ENCODE measurements around the gene EID3.

EID3 gene

GRCh38 chr12:104339663-104340062 lies 36.1 kb downstream of the EID3 start:
- no peak overlapping the region for H3K4me3 ChIP-seq (ENCODE audit: control insufficient read depth, low read depth, low read length)
- peak; percentile 17 for TF ChIP-seq CTCF (conservative IDR thresholded peaks at IDR 0.05; ENCODE audit: control insufficient read depth, insufficient read depth, low read depth, low read length)
- DNase-seq (ENCODE audit: low read depth), result peak; percentile 56

GRCh38 chr12:104340177-104340576 lies 36.6 kb downstream of the EID3 start:
- peak; percentile 77 for DNase-seq (ENCODE audit: low read depth)
- no peak overlapping the region for H3K4me3 ChIP-seq (ENCODE audit: control insufficient read depth, low read depth, low read length)
- TF ChIP-seq CTCF (conservative IDR thresholded peaks at IDR 0.05; ENCODE audit: control insufficient read depth, insufficient read depth, low read depth, low read length), result no peak

- no peak for DNase-seq (ENCODE audit: low read depth)
- no peak overlapping the region for H3K4me3 ChIP-seq (ENCODE audit: control insufficient read depth, low read depth, low read length)
- TF ChIP-seq CTCF (conservative IDR thresholded peaks at IDR 0.05; ENCODE audit: control insufficient read depth, insufficient read depth, low read depth, low read length), result no peak
Observed at GRCh38 chr12:104340925-104341611, 37.5 kb downstream of the EID3 start.

DNA sequence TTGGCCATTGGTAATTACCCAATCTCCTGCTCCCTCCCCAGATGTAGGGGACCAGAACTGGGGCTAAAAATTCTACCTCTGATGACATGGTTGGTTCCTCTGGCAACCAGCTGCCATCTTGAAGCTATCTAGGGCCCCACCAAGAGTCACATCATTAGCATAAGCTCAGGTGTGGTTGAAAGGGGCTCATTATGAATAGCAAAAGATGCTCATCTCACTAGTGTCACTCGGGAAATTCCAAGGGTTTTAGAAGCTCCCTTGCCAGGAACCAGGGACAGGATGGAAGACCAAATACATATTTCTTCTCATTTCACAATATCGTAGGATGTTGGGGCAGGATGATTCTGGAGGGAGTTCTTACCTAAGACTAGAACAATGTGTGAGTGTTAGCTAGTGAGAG lies 38.6 kb downstream of the EID3 start:
- no peak for TF ChIP-seq CTCF (conservative IDR thresholded peaks at IDR 0.05; ENCODE audit: control insufficient read depth, insufficient read depth, low read depth, low read length)
- H3K4me3 ChIP-seq (ENCODE audit: control insufficient read depth, low read depth, low read length), result no peak overlapping the region
- DNase-seq (ENCODE audit: low read depth), result no peak

GRCh38 chr12:104342635-104343249 lies 39.2 kb downstream of the EID3 start:
- TF ChIP-seq CTCF (conservative IDR thresholded peaks at IDR 0.05; ENCODE audit: control insufficient read depth, insufficient read depth, low read depth, low read length), result no peak
- no peak for DNase-seq (ENCODE audit: low read depth)
- no peak overlapping the region for H3K4me3 ChIP-seq (ENCODE audit: control insufficient read depth, low read depth, low read length)

GRCh38 chr12:104344682-104345081 lies 41.1 kb downstream of the EID3 start:
- H3K4me3 ChIP-seq (ENCODE audit: control insufficient read depth, low read depth, low read length), result no peak overlapping the region
- no peak for DNase-seq (ENCODE audit: low read depth)
- no peak for TF ChIP-seq CTCF (conservative IDR thresholded peaks at IDR 0.05; ENCODE audit: control insufficient read depth, insufficient read depth, low read depth, low read length)

Data from fibroblast of mammary gland (primary cell).